ENCODE measurements around the gene RBM42.
"Not testable (repeated sequence)": the region's sequence is repeated elsewhere in the genome, so short reads cannot be mapped to it uniquely, and the experiment has no call there.

RBM42 gene

GRCh38 chr19:35654828-35655227 lies 26.0 kb downstream of the RBM42 start:
- DNase-seq (ENCODE audit: low read depth, low spot score): not testable (repeated sequence)

- no peak for DNase-seq (ENCODE audit: low read depth, low spot score)
Measured at GRCh38 chr19:35655600-35655999, 26.8 kb downstream of the RBM42 start.

- DNase-seq (ENCODE audit: low read depth, low spot score): no peak
Measured at GRCh38 chr19:35656700-35657099, 27.9 kb downstream of the RBM42 start.

GRCh38 chr19:35657904-35658700 lies 29.3 kb downstream of the RBM42 start:
- DNase-seq (ENCODE audit: low read depth, low spot score): no peak

- DNase-seq (ENCODE audit: low read depth, low spot score): no peak
Measured at GRCh38 chr19:35661995-35662340, 33.1 kb downstream of the RBM42 start.

GRCh38 chr19:35663981-35664380 lies 35.1 kb downstream of the RBM42 start:
- DNase-seq (ENCODE audit: low read depth, low spot score): no peak

GRCh38 chr19:35665157-35665556 lies 36.3 kb downstream of the RBM42 start:
- no peak for DNase-seq (ENCODE audit: low read depth, low spot score)

GRCh38 chr19:35665604-35666003 lies 36.8 kb downstream of the RBM42 start:
- no peak for DNase-seq (ENCODE audit: low read depth, low spot score)

- DNase-seq (ENCODE audit: low read depth, low spot score): no peak
Measured at GRCh38 chr19:35666251-35666913, 37.5 kb downstream of the RBM42 start, which contains the start of gene UPK1A. UPK1A (plus strand) TSS chr19:35666517; CDS start chr19:35666813, 296 bp downstream.

GRCh38 chr19:35669566-35669965 lies 40.7 kb downstream of the RBM42 start:
- DNase-seq (ENCODE audit: low read depth, low spot score): no peak

- no peak for DNase-seq (ENCODE audit: low read depth, low spot score)
Measured at GRCh38 chr19:35669974-35670373, 41.1 kb downstream of the RBM42 start.

GRCh38 chr19:35670686-35671085 lies 41.9 kb downstream of the RBM42 start:
- no peak for DNase-seq (ENCODE audit: low read depth, low spot score)

GRCh38 chr19:35671818-35672217 lies 43.0 kb downstream of the RBM42 start:
- no peak for DNase-seq (ENCODE audit: low read depth, low spot score)

- no peak for DNase-seq (ENCODE audit: low read depth, low spot score)
Measured at GRCh38 chr19:35673121-35673804, 44.4 kb downstream of the RBM42 start.

- DNase-seq (ENCODE audit: low read depth, low spot score): no peak
Measured at GRCh38 chr19:35675589-35676140, 46.8 kb downstream of the RBM42 start.

Measured in activated CD4-positive, CD25-positive, alpha-beta regulatory T cell treated with anti-CD3 and anti-CD28 coated beads, Interleukin-2, amount 50 U/mL, for 16 hours (primary cell).